ENCODE data around the gene PTH1R.

PTH1R gene

DNA sequence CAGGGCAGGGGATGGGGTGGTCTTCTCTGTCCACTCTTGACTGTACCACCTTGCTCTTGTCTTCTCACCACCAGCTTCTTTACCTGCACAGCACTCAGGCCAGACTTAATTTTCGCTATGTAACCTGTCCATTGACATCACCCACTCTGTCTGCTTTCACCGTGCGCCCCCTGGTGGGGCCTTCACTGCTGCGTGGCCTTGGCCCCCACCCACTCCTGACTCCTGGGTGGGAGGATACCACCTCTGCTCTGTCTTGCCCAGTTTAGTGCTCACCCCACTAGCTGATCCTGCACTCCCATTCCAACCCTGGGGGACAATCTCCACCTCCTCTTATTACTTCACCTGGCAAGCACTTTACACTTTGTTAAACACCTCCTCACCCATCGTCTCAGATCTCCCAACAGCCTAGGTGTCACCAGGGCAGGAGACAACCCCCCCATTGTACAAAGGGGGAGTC is 17.7 kb downstream of the PTH1R start:
- no peak overlapping the region for H3K4me3 Mint-ChIP-seq
- H3K27ac Mint-ChIP-seq = peak overlapping the region in 1 of 2 donors; percentile 57
- DNase-seq (peak; percentile 74 to 75), ATAC-seq (peak; percentile 80)
- H3K27me3 Mint-ChIP-seq = peaks cover 89% of the 10 kb centered on the region
- peaks cover 21% of the 10 kb centered on the region for H3K4me1 Mint-ChIP-seq
- no peaks in the 10 kb centered on the region for H3K9me3 Mint-ChIP-seq

DNA sequence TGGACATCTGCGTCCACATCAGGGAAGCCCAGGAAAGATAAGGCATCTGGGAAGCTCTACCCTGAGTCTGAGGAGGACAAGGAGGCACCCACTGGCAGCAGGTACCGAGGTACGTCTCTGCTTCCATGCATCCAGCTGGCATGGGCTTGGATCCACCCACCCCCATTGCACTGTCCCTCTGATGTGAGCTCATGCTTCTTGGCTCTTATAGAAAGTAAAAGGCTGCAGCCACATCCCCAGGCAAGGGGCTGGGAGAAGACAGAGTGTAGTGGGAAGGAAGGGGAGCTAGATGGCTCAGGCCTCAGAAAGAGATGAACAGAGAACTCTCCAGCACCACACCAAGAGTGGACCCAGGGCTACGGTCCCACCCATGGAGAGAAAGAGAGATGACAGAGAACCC is 18.2 kb downstream of the PTH1R start:
- DNase-seq (no peak), ATAC-seq (no peak)
- Mint-ChIP-seq H3K4me3 (no peak overlapping the region), H3K4me1 (peaks cover 21% of the 10 kb centered on the region), H3K27ac (peak overlapping the region in 1 of 2 donors; percentile 1), H3K27me3 (peaks cover 89% of the 10 kb centered on the region), H3K9me3 (no peaks in the 10 kb centered on the region)

DNA sequence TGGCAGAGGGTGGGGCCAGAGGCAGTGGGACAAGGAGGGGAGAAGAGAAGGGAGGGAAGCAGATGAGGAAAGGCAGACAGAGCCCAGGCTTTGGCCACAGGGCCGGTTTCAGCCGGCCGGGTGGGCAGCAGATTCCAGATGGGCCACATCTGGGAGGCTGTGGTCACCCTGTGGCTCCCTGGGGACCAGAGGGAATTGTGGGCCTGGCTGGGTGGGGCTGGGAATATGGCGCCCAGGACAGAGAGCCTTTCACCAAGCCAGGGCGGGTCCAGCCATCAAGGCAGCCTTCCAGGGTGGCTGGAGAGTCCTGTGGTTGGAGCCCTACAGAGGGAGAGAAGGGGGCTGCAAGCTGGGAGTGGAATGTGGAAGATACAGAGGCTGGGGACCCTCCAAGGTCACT is 18.9 kb downstream of the PTH1R start:
- H3K9me3 Mint-ChIP-seq = no peaks in the 10 kb centered on the region
- H3K4me3 Mint-ChIP-seq = no peak overlapping the region
- peaks cover 85% of the 10 kb centered on the region for H3K27me3 Mint-ChIP-seq
- DNase-seq (no peak), ATAC-seq (no peak)
- no peak overlapping the region for H3K27ac Mint-ChIP-seq
- H3K4me1 Mint-ChIP-seq = peaks cover 21% of the 10 kb centered on the region

DNA sequence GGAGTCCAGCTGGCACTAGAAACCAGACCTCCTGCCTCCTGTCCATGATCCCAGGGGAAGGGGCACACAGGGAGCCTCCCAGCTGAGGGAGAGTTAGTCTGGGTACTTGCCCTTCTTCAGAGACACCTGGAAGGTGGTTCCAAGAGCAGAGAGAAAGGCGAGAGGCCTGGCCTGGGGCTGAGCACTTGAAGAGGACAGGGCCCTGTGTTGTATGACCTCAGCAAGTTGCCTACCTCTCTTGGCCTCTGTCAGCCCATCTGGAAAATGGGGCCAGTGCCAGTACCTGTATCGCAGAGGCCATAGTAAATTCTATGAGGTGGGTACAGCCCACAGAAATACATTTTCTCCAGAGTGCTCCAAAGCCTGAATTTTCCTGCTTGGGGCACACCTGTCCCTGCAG is 19.5 kb downstream of the PTH1R start:
- no peak for ATAC-seq
- Mint-ChIP-seq H3K27ac (no peak overlapping the region), H3K4me3 (no peak overlapping the region), H3K4me1 (peaks cover 21% of the 10 kb centered on the region), H3K27me3 (peaks cover 79% of the 10 kb centered on the region), H3K9me3 (no peaks in the 10 kb centered on the region)
- DNase-seq = no peak

DNA sequence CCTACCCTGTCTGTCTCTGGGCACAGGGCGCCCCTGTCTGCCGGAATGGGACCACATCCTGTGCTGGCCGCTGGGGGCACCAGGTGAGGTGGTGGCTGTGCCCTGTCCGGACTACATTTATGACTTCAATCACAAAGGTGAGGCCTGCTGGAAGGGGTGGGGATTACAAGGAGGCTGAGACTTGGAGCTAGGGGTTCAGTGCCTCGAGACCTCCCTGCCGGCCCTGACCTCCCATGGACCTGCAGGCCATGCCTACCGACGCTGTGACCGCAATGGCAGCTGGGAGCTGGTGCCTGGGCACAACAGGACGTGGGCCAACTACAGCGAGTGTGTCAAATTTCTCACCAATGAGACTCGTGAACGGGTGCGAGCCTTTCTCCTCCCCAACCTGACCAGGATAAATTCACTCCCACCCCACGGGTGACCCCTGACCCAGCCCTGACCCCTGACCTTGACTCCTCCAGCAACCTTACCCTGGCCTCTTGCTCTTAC is 20.4 kb downstream of the PTH1R start:
- ATAC-seq = no peak
- peak overlapping the region in 1 of 2 donors; percentile 28 for H3K4me3 Mint-ChIP-seq

DNA sequence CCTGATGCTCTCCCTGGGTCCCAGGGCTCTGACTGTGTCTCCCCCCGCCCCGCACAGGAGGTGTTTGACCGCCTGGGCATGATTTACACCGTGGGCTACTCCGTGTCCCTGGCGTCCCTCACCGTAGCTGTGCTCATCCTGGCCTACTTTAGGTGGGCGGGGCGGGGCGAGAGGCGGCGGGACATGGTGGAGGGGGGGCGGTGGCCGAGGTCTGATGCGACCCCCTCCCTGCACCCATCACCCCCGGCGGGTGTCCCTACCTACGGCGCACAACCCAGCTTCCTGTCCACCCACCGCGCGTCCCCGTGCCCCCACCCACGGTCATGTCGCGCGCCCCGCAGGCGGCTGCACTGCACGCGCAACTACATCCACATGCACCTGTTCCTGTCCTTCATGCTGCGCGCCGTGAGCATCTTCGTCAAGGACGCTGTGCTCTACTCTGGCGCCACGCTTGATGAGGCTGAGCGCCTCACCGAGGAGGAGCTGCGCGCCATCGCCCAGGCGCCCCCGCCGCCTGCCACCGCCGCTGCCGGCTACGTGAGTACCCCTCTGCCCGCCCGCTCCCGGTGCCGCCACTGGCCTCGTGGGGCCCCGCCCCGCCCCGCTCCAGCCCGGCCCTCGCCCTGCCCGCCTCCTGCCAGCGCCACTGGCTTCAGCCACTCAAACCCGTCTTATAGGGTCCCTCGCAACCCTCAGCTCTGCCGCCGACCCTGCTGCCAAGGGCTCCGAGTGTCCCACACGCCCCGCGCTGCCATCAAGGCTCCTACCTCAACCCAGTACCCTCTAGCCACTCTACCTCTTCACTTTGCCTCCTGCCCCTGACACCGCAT is 21.0 kb downstream of the PTH1R start:
- H3K4me3 Mint-ChIP-seq = peak overlapping the region in 1 of 2 donors; percentile 51
- H3K9me3 Mint-ChIP-seq = no peaks in the 10 kb centered on the region
- ATAC-seq = peak; percentile 19
- H3K4me1 Mint-ChIP-seq = peaks cover 10% of the 10 kb centered on the region
- H3K27me3 Mint-ChIP-seq = peaks cover 64% of the 10 kb centered on the region
- peak overlapping the region in 1 of 2 donors; percentile 94 for H3K27ac Mint-ChIP-seq
- DNase-seq = no peak

More for the DNA sequence above, 20.4 kb downstream of the PTH1R start:
- Mint-ChIP-seq H3K4me1 (peaks cover 12% of the 10 kb centered on the region), H3K27ac (peak overlapping the region in 1 of 2 donors; percentile 94), H3K27me3 (peaks cover 70% of the 10 kb centered on the region), H3K9me3 (no peaks in the 10 kb centered on the region)
- DNase-seq = no peak

DNA sequence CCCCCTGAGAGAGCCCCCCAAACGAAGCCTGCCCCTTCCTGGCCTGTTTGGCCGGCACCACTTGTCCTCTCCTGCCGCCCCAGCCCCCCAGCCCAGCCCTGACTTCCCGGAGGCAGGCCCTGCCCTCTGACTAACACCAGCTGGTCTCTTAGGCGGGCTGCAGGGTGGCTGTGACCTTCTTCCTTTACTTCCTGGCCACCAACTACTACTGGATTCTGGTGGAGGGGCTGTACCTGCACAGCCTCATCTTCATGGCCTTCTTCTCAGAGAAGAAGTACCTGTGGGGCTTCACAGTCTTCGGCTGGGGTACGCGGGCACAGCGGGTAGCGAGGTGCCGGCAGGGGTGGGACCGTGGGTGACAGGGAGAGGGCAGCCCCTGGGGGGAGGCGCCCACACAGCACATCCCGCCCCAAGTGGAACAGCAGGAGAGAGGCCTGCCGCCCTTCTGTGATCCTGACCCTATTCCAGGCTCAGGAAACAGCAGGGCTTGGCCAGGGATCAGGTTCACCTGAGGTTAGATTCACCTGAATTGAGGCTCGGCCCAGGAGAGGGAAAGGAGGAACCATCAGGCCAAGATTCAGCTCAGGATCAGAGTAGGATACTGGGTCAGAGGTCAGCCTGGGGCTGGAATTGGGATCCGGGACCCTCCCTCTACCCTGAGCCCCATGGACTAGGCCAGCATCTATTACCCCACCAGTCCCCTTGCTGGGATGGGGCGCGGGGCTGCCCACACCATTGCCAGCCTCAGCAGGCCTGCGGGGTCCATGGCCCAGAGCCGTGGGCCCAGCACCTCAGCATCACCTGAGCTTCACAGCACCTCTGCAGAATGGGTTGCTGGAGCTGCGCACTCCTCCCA is 21.9 kb downstream of the PTH1R start:
- Mint-ChIP-seq H3K4me1 (peaks cover 10% of the 10 kb centered on the region), H3K27me3 (peaks cover 55% of the 10 kb centered on the region), H3K9me3 (no peaks in the 10 kb centered on the region), H3K4me3 (peak overlapping the region in 1 of 2 donors; percentile 19), H3K27ac (no peak overlapping the region)
- ATAC-seq = no peak
- no peak for DNase-seq

DNA sequence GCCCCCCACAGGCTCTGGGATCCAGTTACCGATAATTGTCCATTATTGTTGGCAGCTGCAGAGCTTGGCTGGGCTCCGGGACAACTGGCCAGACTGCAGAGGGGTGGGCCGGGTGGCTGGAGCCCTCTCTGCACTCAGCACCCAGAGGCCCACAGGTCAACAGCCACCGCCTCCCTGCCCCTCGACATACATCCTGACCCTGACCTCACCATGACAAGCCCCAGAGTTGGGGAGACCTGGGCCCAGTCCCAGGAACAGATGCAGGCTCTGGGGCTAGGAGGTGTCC is 22.4 kb downstream of the PTH1R start:
- peaks cover 10% of the 10 kb centered on the region for H3K4me1 Mint-ChIP-seq
- no peak overlapping the region for H3K4me3 Mint-ChIP-seq
- H3K27me3 Mint-ChIP-seq = peaks cover 51% of the 10 kb centered on the region
- ATAC-seq (no peak), DNase-seq (no peak)
- H3K27ac Mint-ChIP-seq = no peak overlapping the region
- no peaks in the 10 kb centered on the region for H3K9me3 Mint-ChIP-seq

DNA sequence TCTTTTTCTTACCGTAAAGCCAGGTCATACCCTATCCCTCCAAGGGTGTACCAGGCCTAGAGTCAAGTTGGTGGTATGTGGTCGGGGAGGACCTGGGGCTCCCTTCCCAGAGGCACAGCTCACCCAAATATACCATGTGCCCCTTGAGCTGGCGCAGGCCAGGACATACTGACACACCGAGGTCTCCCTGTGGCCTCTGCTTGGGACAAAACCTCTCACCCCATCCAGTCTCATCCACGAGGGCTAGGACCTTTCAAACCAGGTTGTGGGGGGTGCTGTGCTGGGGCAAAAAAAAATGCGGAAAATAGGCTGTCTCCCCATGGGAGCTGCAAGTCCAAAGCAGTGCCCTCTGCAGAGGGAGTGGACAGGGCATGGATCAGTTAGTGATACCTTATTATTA is 22.8 kb downstream of the PTH1R start:
- peaks cover 48% of the 10 kb centered on the region for H3K27me3 Mint-ChIP-seq

DNA sequence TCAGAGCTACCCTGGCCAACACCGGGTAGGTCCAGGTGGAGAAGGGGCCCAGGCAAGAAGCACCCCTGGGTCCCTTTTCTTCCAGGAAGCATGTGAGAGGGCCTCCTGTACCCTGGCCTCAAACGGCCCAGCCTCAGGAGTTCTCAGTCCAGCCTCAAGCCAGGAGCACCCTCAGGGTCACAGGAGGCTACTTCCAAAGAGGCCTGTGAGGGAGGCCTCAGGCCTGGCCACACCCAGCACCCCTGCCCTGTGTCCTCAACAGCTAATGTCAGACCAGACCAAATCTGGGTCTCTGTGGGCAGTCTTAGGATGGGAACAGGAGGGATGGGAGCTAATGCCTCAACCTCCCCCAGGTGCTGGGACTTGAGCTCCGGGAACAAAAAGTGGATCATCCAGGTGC is 23.5 kb downstream of the PTH1R start:
- ATAC-seq (no peak), DNase-seq (no peak)
- H3K27me3 Mint-ChIP-seq = peaks cover 41% of the 10 kb centered on the region

More for the DNA sequence above, 22.8 kb downstream of the PTH1R start:
- ATAC-seq (no peak), DNase-seq (no peak)
- peaks cover 10% of the 10 kb centered on the region for H3K4me1 Mint-ChIP-seq
- H3K4me3 Mint-ChIP-seq = no peak overlapping the region
- H3K27ac Mint-ChIP-seq = no peak overlapping the region
- no peaks in the 10 kb centered on the region for H3K9me3 Mint-ChIP-seq

DNA sequence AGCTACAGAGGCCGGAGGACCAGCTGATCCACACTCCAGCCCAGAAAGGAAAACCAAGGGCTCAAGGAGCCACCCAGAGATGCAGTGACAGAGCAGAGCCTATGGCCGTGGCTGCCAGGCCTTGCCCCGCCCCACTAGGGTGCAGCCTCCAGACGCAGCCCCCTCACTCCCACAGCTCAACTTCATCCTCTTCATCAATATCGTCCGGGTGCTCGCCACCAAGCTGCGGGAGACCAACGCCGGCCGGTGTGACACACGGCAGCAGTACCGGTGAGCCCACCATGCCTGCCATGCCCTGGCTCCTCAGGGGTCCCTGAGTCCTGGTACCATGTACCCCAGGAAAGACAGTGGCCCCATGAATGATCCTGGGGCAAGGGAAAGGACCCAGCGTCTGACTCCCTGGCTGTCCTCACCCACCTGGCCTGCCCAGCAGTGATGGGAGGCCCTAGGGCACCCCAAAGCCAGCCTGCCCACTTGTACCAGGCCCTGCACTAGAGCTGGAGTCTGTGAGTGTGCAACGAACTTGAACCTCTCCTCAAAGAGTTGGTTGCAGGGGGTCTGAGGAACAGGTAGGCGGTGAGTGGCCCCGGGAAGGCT is 24.2 kb downstream of the PTH1R start:
- Mint-ChIP-seq H3K27me3 (peaks cover 35% of the 10 kb centered on the region), H3K4me1 (peaks cover 10% of the 10 kb centered on the region), H3K27ac (no peak overlapping the region), H3K9me3 (no peaks in the 10 kb centered on the region), H3K4me3 (no peak overlapping the region)
- ATAC-seq = no peak
- DNase-seq = no peak

More for the DNA sequence above, 23.5 kb downstream of the PTH1R start:
- H3K4me3 Mint-ChIP-seq = no peak overlapping the region
- H3K27ac Mint-ChIP-seq = no peak overlapping the region
- no peaks in the 10 kb centered on the region for H3K9me3 Mint-ChIP-seq
- peaks cover 10% of the 10 kb centered on the region for H3K4me1 Mint-ChIP-seq

DNA sequence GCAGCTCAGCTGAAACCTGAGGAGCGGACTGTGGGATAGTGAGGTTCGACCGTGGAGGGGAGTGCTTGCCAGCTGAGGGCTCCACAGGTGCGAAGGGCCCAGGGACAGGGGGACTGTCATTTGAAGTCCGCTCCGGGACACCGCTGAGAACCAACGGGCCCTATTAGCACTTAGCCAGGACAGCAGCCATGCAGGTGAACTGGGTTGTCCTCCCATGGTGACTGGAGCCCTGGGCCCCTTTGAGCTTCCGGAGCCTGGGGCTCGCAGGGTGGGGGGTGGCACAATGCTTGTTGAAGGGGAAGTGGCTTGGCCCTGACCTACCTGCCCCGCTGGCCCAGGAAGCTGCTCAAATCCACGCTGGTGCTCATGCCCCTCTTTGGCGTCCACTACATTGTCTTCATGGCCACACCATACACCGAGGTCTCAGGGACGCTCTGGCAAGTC is 24.7 kb downstream of the PTH1R start:
- ATAC-seq (no peak), DNase-seq (no peak)
- H3K27me3 Mint-ChIP-seq = peaks cover 32% of the 10 kb centered on the region
- no peak overlapping the region for H3K27ac Mint-ChIP-seq
- no peaks in the 10 kb centered on the region for H3K9me3 Mint-ChIP-seq
- H3K4me3 Mint-ChIP-seq = no peak overlapping the region
- H3K4me1 Mint-ChIP-seq = peaks cover 10% of the 10 kb centered on the region

DNA sequence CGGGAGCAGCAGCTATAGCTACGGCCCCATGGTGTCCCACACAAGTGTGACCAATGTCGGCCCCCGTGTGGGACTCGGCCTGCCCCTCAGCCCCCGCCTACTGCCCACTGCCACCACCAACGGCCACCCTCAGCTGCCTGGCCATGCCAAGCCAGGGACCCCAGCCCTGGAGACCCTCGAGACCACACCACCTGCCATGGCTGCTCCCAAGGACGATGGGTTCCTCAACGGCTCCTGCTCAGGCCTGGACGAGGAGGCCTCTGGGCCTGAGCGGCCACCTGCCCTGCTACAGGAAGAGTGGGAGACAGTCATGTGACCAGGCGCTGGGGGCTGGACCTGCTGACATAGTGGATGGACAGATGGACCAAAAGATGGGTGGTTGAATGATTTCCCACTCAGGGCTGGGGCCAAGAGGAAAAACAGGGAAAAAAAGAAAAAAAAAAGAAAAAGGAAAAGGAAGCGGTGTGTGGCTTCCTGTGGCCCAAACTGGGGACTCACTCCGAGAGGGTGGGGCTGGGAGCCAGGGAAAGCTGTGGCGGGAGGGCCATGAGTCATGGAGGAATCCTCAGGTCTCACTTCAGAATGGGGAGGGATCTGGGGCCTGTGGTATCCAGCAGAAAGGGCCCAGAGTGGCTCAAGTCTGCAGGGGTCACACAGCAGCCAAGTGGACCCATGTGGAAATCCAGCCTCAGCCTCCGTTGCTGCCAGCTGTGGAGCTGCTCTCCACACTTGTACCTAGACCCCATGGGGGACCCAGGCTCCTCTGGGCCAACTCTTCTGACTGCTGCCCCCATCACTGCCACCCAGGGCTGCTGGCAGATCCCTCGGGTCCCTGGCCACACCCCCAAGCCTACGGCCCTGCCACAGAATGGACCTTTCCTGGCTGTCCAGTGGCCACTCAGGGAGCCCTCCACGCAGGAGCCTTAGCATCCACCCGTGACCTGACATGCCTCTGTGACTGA is 26.1 kb downstream of the PTH1R start:
- Mint-ChIP-seq H3K9me3 (no peaks in the 10 kb centered on the region), H3K27ac (no peak overlapping the region), H3K27me3 (peaks cover 20% of the 10 kb centered on the region), H3K4me1 (peaks cover 2% of the 10 kb centered on the region), H3K4me3 (no peak overlapping the region)
- no peak for ATAC-seq
- no peak for DNase-seq

DNA sequence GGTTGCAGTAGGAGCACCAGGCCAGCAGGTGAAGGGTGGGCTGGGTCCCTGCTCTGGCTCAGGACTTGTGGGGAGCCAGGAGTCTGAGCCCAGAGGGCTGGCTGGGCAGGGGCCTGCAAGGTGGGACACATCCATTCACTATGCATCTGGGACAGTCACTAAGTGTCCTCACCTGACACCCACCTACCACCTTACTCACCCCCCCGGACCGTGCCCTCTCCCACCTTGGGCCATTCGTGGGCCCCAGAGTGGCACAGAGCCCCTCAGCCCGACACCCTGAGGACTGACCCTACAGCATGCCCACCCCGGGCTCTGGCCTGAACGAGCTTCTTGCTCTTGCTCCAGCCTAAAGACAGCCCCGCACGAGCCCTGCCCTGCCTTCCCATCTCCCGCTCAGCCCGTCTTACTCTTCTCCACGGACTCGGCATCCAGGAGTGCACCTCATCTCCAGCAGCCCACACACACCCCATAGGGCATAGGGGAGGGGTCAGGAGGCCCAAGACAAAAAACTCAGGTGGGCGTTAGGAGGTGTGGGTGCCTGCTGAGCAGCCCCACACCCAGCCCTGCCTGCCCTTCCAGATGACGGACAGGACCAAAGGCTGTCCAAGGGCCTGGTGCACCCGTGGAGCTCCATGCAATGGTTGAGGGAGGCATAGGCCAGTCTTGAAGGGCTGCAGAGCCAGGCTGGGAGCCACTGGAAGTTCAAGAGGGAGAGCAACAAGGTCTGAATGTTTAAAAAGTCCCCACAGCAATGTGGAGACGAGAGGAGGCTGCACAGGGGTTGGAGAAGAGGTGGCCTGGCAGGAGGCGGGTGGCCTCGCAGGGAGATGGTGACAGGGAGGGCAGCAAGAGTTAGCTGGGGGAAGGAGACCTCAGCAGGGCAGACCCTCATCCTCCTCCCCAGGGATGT is 27.0 kb downstream of the PTH1R start:
- Mint-ChIP-seq H3K4me1 (peaks cover 4% of the 10 kb centered on the region), H3K27ac (no peak overlapping the region), H3K4me3 (no peak overlapping the region), H3K27me3 (peaks cover 12% of the 10 kb centered on the region), H3K9me3 (no peaks in the 10 kb centered on the region)
- DNase-seq (no peak), ATAC-seq (no peak)

Data from stimulated activated naive CD8-positive, alpha-beta T cell treated with anti-CD3 and anti-CD28 coated beads, Interleukin-15, amount 100 ng/mL, for 72 hours (primary cell).